Measurements from ENCODE around the gene RRP1B.

DNA sequence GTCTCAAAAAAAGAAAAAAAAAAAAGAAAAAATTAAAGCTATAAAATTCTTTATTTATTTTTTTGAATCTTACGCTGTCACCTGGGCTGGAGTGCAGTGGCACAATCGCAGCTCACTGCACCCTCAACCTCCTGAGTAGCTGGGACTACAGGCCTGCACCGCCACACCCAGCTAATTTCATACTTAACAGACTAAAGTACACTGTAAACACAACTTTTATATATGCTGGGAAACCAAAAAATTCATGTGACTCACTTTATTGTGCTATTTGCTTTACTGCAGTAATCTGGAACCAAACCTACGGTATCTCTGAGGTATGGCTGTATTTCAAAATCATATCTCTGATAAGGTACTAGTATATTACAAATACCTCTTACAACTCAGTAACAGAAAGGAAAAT, 40.4 kb upstream of the RRP1B start:
- TF ChIP-seq, protein P1, sequence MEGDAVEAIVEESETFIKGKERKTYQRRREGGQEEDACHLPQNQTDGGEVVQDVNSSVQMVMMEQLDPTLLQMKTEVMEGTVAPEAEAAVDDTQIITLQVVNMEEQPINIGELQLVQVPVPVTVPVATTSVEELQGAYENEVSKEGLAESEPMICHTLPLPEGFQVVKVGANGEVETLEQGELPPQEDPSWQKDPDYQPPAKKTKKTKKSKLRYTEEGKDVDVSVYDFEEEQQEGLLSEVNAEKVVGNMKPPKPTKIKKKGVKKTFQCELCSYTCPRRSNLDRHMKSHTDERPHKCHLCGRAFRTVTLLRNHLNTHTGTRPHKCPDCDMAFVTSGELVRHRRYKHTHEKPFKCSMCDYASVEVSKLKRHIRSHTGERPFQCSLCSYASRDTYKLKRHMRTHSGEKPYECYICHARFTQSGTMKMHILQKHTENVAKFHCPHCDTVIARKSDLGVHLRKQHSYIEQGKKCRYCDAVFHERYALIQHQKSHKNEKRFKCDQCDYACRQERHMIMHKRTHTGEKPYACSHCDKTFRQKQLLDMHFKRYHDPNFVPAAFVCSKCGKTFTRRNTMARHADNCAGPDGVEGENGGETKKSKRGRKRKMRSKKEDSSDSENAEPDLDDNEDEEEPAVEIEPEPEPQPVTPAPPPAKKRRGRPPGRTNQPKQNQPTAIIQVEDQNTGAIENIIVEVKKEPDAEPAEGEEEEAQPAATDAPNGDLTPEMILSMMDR (IDR thresholded peaks at IDR 0.05; ENCODE audit: borderline replicate concordance, extremely low read depth, low read length, poor library complexity, severe bottlenecking) = no peak
- TF ChIP-seq EZH2 (IDR thresholded peaks at IDR 0.05; ENCODE audit: borderline replicate concordance, low read depth, low read length, severe bottlenecking) = no peak
